HG02870 (cell line): ENCODE data around the gene FAM168A.

Source experiments
- ATAC-seq: cut with Tn5 transposase; IDR thresholded peaks from one replicate; pipeline ENCODE4 v1.9.1; 2021; ENCODE audit warnings: mild to moderate bottlenecking, moderate library complexity; ENCODE audit not compliant: unreplicated experiment

The FAM168A gene

DNA sequence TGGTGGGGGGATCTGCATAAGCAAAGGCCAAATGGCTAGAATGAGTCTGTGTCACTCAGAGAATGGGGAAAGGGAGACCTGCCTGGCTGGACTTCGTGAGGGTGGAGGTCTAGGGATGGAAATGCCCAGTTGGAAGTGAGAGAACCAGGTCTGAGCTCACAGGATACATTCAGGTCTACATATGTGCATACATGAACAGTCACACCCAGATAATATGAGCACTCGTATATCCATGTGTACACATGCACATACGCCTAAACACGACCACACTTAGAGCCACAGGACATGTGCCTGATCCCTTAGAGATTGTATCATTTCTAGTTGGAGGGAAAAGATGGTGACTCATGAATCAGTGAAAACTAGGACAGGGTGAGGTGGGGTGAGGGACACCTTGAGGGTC, 242.8 kb downstream of the FAM168A start:
- no peak for ATAC-seq

DNA sequence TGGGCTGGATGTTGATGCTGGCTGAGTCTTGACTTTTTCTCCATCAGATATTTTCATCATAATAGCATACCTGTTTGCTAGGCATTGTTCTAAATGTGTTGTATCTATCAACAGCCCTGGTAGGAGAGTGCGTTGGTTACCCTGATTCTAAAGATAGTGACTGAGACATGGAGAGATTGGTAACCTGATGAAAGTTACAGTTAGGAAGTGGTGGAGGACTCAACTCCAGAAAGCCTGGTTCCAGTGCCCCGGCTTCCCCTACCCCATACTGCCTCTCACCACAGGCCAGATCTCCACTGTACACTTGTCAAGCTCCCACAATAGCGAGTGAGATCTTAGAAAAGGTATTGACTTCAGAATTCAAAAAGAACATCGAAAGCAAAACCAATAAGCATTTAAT, 244.5 kb downstream of the FAM168A start:
- ATAC-seq = no peak

DNA sequence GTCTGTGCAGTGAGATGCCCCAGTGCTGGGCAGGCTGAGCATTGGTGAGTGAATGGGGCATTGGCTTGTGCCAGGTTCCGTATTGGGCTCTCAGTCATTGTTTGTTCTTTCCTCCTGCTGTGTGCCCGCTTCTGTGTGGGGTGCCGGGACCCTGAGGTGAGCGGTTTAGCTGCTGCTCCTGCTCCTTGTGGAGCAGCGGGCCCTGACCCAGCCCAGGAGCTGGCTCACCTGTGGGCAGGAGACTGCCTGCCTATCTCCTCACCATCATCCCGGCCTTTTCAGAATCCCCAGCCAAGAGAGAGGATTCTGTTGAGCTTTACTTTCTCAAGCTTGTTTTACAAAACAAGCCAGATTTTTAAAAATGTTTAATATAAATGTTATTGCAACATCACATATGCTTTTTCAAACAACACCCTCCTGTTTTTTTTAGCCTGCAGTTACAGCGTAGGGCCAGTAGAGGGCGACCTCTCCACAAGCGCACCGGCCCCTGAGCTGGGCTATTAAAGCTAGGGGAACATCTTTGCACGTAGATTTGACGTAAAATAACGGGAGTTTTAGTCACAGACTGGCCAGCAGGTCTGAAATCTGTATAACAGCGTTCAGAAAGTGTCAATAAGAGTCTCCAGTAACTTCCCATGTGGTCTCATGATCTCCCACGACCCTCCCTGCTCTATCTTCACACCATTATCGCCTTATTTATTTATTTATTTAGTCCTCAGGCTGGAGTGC, 246.8 kb downstream of the FAM168A start:
- ATAC-seq = no peak
